ENCODE results near the gene HPD. TPM values are rescaled to one million over a fixed set of nuclear protein-coding genes. Genes with fewer than 3 reads are reported as not detected.

HPD gene
- polyA plus RNA-seq, 1 of the 3 experiments (the other 2 are of a cell fraction): 1.9 TPM

DNA sequence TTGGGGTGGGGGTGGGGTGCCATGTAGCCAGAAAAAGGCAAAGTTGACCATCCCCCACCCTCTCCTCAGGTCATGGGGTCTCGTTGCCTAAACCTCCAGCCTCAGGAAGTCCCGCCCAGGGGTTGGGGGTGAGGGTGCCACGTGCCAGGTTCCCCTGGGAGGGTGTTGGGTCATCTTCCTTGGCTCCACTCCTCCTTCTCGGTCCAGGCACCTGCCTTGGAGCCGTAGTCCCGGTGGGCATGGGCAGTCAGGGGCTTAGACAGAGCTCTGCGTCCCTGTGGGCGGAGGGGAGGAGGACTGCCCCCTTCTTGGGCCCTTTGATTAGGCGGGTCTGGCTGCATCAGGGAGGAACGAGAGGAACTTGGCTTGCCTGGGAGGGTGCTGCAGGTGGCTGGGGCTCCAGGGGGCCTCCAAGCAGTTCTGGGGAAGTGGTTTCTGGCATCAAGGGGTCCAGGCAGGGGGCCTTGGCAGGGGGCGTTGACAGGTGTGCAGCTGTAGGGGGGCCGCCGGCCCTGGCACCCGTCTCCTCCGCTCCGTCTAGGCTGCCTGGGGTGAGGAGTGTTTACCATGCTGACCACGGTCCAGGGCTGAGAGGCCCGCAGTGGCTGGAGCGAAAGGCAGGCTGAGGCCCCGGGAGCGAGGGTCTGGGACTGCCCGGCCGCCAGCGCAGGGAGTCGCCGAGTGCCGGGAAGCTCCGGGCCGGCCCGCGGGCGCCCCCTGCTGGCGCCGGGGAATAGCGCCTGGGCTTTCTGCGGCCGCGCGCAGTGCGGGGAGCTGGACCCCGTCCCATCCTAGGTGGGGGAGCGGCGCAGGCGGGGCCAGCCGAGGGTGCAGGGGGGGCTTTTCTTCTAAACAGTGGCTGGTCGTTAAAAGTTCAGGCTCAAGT, 47.0 kb downstream of the HPD start:
- peaks cover 43% of the 10 kb centered on the region for H4K20me1 ChIP-seq (ENCODE audit: insufficient read depth)
- peak overlapping the region; percentile 59 for H3K9ac ChIP-seq
- H3F3A ChIP-seq (replicated peaks; ENCODE audit: insufficient read depth): peaks cover 18% of the 10 kb centered on the region
- DNase-seq: peak; percentile 96
- peak overlapping the region; percentile 97 for H3K4me2 ChIP-seq
- 39% methylated on average over 6 of the region's 46 CpGs for WGBS (ENCODE audit: low lambda C conversion rate)
- POLR2A ChIA-PET: interaction anchor here (1.8 to 3.7 kb wide), 4 partner anchors 10 to 77 kb away, joined by 7 to 79 read pairs (median 20); partner anchors contain the start of genes PSMD9 and RHOF
- CTCF ChIA-PET: interaction anchor here (0.6 to 18.3 kb wide), 37 partner anchors 8 to 329 kb away, joined by 3 to 675 read pairs (median 6); partner anchors contain the start of genes PSMD9, RHOF, SETD1B and TMEM120B
- peak overlapping the region; percentile 62 to 93 for H3K4me3 ChIP-seq (ENCODE audit: low read depth in 2 of 2, low read length in 1 of 2)
- peaks cover 22 to 24% of the 10 kb centered on the region in 2 experiments; a peak in 2 of 4 replicates for H3K4me1 ChIP-seq (ENCODE audit: control insufficient read depth in 1 of 2, insufficient read depth in 2 of 2, low read depth in 1 of 2, low read length in 1 of 2)
- no peaks in the 10 kb centered on the region for H3K27me3 ChIP-seq (ENCODE audit: insufficient read depth)
- H3K27ac ChIP-seq (ENCODE audit: low read depth in 2 of 2, low read length in 1 of 2): peak overlapping the region; percentile 56 to 74; a peak in 3 of 4 replicates
- H3K9me3 ChIP-seq: no peaks in the 10 kb centered on the region
- no peak overlapping the region for H2AFZ ChIP-seq (ENCODE audit: low read depth)
- H3K79me2 ChIP-seq (ENCODE audit: insufficient read depth): peaks cover 87% of the 10 kb centered on the region
- no peaks in the 10 kb centered on the region for H3K9me2 ChIP-seq
- peaks cover 47 to 49% of the 10 kb centered on the region in 2 experiments for H3K36me3 ChIP-seq (replicated peaks in 1 of 2; ENCODE audit: control insufficient read depth in 1 of 2, insufficient read depth in 2 of 2, low read length in 1 of 2)
- TF ChIP-seq, protein P1, sequence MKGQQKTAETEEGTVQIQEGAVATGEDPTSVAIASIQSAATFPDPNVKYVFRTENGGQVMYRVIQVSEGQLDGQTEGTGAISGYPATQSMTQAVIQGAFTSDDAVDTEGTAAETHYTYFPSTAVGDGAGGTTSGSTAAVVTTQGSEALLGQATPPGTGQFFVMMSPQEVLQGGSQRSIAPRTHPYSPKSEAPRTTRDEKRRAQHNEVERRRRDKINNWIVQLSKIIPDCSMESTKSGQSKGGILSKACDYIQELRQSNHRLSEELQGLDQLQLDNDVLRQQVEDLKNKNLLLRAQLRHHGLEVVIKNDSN (IDR thresholded peaks at IDR 0.05; ENCODE audit: borderline replicate concordance, low read depth): no peak
- TF ChIP-seq, protein P2, sequence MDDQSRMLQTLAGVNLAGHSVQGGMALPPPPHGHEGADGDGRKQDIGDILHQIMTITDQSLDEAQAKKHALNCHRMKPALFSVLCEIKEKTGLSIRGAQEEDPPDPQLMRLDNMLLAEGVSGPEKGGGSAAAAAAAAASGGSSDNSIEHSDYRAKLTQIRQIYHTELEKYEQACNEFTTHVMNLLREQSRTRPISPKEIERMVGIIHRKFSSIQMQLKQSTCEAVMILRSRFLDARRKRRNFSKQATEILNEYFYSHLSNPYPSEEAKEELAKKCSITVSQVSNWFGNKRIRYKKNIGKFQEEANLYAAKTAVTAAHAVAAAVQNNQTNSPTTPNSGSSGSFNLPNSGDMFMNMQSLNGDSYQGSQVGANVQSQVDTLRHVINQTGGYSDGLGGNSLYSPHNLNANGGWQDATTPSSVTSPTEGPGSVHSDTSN (IDR thresholded peaks at IDR 0.05): no peak
- TF ChIP-seq, protein P3, sequence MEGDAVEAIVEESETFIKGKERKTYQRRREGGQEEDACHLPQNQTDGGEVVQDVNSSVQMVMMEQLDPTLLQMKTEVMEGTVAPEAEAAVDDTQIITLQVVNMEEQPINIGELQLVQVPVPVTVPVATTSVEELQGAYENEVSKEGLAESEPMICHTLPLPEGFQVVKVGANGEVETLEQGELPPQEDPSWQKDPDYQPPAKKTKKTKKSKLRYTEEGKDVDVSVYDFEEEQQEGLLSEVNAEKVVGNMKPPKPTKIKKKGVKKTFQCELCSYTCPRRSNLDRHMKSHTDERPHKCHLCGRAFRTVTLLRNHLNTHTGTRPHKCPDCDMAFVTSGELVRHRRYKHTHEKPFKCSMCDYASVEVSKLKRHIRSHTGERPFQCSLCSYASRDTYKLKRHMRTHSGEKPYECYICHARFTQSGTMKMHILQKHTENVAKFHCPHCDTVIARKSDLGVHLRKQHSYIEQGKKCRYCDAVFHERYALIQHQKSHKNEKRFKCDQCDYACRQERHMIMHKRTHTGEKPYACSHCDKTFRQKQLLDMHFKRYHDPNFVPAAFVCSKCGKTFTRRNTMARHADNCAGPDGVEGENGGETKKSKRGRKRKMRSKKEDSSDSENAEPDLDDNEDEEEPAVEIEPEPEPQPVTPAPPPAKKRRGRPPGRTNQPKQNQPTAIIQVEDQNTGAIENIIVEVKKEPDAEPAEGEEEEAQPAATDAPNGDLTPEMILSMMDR (IDR thresholded peaks at IDR 0.05): peak; percentile 91
- TF ChIP-seq, protein P4, sequence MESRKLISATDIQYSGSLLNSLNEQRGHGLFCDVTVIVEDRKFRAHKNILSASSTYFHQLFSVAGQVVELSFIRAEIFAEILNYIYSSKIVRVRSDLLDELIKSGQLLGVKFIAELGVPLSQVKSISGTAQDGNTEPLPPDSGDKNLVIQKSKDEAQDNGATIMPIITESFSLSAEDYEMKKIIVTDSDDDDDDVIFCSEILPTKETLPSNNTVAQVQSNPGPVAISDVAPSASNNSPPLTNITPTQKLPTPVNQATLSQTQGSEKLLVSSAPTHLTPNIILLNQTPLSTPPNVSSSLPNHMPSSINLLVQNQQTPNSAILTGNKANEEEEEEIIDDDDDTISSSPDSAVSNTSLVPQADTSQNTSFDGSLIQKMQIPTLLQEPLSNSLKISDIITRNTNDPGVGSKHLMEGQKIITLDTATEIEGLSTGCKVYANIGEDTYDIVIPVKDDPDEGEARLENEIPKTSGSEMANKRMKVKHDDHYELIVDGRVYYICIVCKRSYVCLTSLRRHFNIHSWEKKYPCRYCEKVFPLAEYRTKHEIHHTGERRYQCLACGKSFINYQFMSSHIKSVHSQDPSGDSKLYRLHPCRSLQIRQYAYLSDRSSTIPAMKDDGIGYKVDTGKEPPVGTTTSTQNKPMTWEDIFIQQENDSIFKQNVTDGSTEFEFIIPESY (IDR thresholded peaks at IDR 0.05; ENCODE audit: borderline replicate concordance, low read depth): no peak
- TF ChIP-seq, protein P5, sequence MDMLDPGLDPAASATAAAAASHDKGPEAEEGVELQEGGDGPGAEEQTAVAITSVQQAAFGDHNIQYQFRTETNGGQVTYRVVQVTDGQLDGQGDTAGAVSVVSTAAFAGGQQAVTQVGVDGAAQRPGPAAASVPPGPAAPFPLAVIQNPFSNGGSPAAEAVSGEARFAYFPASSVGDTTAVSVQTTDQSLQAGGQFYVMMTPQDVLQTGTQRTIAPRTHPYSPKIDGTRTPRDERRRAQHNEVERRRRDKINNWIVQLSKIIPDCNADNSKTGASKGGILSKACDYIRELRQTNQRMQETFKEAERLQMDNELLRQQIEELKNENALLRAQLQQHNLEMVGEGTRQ (IDR thresholded peaks at IDR 0.05; ENCODE audit: borderline replicate concordance, low read depth, low read length): no peak
- TF ChIP-seq GABPA (IDR thresholded peaks at IDR 0.05; ENCODE audit: low read depth) (no peak), NFIC (IDR thresholded peaks at IDR 0.05; ENCODE audit: borderline replicate concordance) (peak; percentile 29; the same call in 1 of the 2 replicates), RCOR1 (IDR thresholded peaks at IDR 0.05; ENCODE audit: low read length) (no peak; the same call in 1 of the 2 replicates), CHD2 (IDR thresholded peaks at IDR 0.05; ENCODE audit: low read length, partially characterized antibody) (no peak), YY1 (IDR thresholded peaks at IDR 0.05; ENCODE audit: low read depth) (no peak), TEAD4 (IDR thresholded peaks at IDR 0.05; ENCODE audit: borderline replicate concordance, insufficient read depth) (no peak), FOXJ3 (CRISPR knock-in tag; IDR thresholded peaks at IDR 0.05) (no peak), ELF1 (IDR thresholded peaks at IDR 0.05) (no peak), EP300 (IDR thresholded peaks at IDR 0.05; ENCODE audit: borderline replicate concordance in 1 of 2, low read depth in 1 of 2, low read length in 1 of 2) (no peak), JUND (IDR thresholded peaks at IDR 0.05) (no peak), FOXM1 (IDR thresholded peaks at IDR 0.05; ENCODE audit: low read depth) (no peak), RAD21 (IDR thresholded peaks at IDR 0.05; ENCODE audit: low read length) (peak; percentile 79), EZH2phosphoT487 (IDR thresholded peaks at IDR 0.05; ENCODE audit: borderline replicate concordance, low read depth) (no peak), TAF1 (IDR thresholded peaks at IDR 0.05; ENCODE audit: borderline replicate concordance, low read depth, low read length) (peak; percentile 50; the same call in 1 of the 2 replicates), GATA2 (CRISPR knock-in tag; IDR thresholded peaks at IDR 0.05) (no peak), FOSL2 (IDR thresholded peaks at IDR 0.05; ENCODE audit: borderline replicate concordance, low read depth) (no peak), MXI1 (IDR thresholded peaks at IDR 0.05; ENCODE audit: low read depth, low read length) (no peak), SMC3 (IDR thresholded peaks at IDR 0.05; ENCODE audit: low read depth, low read length) (peak; percentile 75)
- TF ChIP-seq, protein P6, sequence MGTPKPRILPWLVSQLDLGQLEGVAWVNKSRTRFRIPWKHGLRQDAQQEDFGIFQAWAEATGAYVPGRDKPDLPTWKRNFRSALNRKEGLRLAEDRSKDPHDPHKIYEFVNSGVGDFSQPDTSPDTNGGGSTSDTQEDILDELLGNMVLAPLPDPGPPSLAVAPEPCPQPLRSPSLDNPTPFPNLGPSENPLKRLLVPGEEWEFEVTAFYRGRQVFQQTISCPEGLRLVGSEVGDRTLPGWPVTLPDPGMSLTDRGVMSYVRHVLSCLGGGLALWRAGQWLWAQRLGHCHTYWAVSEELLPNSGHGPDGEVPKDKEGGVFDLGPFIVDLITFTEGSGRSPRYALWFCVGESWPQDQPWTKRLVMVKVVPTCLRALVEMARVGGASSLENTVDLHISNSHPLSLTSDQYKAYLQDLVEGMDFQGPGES (IDR thresholded peaks at IDR 0.05; ENCODE audit: low read depth, low read length): no peak
